Measurements from ENCODE around the gene RNU6-8.
A peak's percentile ranks its signal among the peaks of the same experiment; 100 is the strongest.

The RNU6-8 gene

DNA sequence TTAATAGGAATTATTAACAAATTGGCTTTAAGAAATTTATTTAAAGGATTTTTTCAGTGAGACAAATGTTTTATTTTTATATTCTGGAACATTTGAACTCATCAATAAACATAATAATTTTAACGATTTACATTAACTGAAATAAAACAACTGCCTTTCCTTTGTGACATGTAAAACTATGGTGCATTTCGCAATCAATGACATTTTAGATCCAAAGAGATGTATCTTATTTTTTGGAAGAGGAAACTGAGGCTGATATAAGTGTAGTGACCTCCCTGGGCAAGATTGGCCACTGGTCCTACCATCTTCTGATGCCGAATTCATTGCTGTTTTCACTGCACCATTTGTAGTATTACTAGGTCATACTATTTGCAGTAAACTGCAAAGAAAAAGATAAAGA lies 2.5 kb upstream of the RNU6-8 start:
- no peak for DNase-seq (ENCODE audit: low spot score)

DNA sequence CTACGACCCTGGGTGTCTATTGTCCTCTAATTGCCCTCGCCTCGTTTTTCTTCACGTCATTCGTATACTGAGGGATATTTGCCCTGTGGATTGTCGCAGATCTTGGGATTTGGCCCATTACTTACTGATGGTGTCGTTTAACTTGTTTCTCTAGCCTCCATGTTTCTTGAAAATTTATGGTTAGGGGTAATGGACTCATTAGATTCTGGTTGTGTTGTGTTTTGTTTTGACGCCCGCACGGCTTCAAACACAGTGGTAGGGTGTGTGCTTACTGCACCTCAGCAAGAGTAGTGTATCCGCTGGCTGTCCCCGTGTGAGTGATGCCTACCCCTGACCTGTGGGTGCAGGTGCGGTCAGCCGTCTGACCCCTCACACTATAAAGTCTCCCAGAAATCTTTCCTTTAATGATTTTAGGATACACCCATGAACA lies 874 bp upstream of the RNU6-8 start:
- DNase-seq (ENCODE audit: low spot score) = no peak

DNA sequence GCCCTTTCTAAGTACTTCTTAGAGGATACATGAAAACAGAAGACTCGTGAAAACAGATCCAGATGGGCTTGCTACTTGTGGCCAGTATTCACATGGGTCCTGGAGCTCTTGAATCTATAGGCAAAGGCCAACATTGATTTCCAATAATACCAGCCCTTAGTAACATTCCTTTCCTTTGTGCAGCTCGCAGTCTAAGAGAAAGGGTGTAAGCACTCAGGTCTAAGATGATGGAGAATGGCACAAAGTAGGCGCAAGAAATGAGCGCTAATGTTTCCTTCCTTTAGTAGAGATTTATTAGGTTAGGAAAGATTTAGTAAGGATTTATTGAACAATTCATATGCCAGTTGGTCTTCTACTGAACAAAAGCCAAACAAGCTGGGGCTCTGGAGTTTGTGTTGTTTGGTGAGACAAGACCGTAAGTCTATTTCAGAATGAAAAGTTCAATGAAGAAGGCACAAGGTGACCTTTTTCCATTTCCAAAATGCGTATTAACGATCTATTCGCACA lies 525 bp downstream of the RNU6-8 start:
- no peak for DNase-seq (ENCODE audit: low spot score)

DNA sequence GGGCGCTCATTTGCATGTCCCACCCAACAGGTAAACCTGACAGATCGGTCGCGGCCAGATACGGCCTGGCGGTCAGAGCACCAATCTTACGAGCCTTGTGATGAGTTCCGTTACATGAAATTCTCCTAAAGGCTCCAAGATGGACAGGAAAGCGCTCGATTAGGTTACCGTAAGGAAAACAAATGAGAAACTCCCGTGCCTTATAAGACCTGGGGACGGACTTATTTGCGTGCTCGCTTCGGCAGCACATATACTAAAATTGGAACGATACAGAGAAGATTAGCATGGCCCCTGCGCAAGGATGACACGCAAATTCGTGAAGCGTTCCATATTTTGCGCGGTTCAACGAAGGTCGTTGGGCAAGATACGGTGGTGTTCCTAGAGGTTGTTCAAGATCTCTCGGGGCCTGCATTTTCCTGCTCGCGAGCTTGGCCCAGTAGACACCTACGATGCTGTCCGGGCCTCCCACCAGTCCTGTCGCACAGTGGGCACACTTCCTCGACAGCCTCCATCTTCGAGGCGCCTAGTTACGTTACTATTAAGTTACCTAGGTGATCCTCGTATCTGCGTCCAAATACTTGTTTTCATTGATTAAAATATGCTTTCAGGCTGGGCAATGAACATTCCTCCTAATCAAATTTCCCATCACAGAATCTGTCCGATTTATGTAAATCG lies 1.1 kb downstream of the RNU6-8 start, which contains the start of gene RNU6-7:
RNU6-7 (plus strand) TSS at position 230 of the 675 bp plus-strand sequence.
- peak; percentile 45 for DNase-seq (ENCODE audit: low spot score)

DNA sequence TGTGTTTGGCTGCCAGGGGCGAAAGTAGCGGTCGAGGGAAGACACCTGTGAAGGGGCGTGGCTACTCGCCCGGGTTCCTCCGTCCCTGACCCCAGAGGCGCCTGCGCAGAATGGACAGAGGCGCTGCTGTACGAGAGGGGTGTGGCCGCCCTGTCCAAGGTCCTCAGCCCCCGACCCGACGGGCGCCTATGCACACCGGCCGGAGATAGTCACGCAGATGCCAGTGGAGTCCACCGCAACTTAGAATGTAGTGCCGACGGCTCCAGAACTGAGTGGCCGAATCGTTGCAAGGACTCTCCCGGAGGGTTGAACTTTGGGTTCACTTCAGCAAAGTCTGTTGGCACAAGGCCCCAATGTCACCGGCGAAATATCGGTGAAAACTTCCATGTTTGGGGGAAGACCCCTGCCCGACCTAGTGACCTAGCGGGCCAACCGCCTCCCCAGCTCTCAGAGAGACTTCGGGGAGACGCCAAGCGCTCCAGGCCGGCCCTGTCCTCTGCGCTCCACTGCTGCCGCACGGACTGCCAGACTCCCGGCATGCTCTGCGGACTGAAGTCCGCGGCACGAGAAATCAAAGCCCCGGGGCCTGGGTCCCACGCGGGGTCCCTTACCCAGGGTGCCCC lies 1.8 kb downstream of the RNU6-8 start:
- peak; percentile 91 for DNase-seq (ENCODE audit: low spot score)

DNA sequence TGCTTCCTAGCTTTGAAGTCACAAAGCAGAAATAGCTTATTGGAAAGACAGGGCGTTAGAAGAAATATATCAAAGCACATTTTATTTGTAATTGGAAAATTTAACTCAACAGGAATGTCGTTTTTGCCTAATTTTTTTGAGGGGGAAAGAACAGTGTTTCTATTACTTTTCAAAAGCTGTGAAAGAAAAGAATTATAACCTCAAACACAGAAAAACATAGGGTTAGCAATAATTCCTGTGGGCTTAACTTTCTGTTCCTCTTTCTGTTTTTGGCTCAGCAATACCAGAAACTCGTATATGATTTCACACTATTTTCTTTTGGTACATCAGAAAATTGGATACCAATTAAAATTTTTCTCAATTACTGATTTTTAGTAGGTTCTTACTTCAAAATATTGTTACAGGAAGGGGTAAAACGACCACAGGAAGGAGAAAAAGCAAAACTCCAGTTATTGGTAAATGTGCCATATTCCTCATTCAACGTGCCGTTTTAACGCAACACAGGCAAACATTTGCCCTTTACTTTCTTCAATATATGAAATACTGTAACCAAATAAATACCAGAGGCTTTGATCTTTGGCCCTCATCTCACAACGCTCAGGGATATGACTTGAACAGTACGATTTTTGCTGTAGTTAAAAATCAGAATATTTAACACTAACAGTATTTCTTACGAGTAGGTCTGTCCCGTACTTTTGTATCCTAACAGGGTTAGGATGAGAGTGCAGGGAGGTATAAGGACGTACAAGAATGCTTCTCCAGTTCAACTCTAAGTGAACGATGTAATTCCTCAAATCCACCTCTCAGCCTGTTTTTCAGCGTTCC lies 2.5 kb downstream of the RNU6-8 start:
- DNase-seq (ENCODE audit: low spot score) = no peak

DNA sequence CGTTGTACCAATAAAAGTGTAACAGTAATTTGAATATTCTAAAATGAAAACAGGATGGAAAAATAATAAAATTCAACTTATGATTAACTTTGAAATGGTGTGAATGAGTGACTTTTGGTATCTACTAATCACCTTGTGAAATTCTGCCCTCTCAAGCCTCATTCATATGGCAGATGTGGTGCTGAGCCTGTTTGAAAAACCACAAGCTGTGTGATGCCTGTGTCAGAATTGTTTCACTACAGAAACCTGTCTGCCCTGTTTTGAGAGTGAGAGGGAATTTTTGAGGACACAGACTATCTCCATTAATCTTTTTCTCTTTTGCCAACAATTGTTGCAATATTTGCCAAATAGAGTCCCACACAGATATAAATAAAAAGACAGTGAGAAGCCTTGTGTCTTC lies 5.2 kb downstream of the RNU6-8 start:
- DNase-seq (ENCODE audit: low spot score) = no peak

DNA sequence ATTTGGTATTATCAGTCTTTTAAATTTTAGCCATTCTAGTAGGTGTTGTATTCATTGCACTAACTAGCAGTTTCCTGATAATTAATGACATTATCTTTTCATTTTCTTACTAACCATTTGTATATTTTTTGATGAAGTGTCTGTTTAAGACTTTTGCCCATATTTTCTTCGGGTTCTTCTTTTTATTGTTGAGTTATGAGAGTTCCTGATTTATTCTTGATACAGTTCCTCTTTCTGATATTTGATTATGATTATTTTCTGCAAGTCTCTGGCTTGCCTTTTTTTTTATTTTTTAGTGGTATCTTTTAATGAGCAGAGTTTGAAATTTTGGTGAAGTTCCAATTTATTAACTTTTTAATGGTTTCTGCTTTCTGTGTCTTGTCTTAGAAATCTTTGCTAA lies 7.4 kb downstream of the RNU6-8 start:
- no peak for DNase-seq (ENCODE audit: low spot score)

DNA sequence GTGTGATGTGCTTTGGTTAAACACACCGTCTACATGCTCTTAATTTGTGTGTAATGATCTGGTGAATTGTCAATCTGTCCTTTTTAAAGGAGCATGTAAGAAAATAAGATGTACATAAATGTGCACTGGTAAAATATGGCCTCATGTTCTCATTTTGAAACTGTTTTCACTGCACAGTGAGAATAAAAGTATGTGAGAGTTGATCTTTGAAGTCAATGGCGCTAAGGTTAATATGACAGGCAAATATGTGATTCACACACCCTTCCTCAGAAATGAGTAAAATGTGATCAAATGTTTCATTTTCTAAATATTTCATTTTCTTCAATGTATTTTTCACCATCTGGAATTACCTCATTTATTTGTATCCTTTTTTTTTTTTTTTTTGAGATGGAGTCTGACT lies 9.5 kb downstream of the RNU6-8 start:
- DNase-seq (ENCODE audit: low spot score) = no peak

DNA sequence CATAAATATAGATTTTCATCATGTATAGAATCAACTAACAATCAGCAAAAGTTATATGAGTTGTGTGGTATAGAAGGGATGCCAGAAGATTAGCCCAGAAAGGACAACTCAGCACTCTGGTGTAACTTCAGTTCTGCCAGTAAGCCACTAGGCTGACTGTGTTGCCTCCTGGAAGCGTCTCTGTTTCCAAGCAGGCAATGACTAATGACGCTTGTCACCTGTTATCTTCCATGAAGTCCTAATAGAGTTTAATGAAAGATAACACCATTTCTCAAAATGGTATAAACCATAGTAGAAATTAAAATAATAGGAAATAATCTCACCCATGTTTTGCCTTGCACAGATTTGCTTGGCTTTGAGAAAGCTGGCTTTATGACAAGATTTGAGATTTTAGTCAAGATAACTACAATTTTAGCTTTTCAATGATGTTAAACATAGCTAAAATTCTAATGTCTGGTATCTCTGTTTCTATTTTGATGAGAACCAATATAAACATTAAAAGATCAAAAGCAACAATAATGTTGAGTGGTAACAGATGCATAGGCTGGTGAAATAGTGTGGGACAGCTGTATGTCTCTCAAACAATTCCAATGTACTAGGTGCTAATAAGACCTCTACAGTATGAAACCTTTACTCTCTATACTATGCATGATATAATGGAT lies 10.2 kb downstream of the RNU6-8 start:
- DNase-seq (ENCODE audit: low spot score) = no peak

DNA sequence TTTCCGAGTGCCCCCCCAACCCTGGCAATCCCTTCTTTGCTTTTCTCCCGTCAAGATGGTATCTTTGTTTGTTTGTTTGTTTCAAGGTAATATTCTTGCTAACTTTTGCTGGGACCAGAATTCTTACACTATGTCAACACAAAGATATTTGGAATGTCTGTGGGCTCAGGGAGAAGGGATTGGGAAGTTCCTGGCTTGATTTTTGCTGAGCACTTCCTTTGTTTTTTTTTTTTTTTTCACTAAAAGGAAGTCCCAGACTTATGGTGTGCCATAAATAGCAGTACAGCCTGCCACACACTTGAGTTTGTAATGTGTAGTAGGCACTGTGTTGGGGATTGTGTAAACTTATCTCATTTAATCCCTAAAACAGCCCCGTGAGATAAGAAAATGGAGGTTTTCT lies 12.4 kb downstream of the RNU6-8 start:
- no peak for DNase-seq (ENCODE audit: low spot score)

DNA sequence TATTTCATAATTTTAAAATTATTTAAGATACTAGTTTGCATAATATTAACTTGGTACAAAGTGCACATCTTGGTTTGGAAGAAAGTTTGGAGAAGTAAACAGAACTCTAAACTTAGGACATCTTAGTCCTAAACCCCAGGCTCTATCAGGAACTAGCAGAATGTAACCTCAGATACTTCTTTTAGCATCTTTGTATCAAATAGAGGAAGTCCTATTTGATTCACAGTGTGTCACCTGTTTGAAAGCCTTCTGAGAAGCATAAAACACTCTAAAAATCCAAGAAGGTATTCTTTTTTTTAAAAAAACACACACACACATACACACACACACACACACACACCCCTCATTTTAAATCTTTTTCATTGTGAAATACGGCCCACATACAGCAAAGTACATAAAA lies 13.3 kb downstream of the RNU6-8 start:
- no peak for DNase-seq (ENCODE audit: low spot score)

DNA sequence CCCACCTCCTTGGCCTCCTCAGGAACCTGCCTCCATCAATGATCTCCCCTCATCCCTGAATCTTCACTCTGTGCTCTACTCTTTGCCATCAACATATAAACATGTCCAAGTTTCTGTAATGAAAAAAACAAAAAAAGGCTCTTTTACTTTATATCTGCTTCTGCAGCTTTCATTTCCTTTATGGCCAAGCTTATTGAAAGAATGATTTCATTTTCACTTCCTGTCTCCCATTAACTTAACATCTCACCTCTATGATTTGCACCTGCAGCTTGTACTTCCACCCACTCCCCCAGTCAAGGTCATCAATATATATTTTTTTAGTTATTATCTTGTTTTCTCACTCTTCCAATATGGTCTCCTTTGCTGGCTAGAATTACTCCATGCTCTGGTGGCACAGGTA lies 16.8 kb downstream of the RNU6-8 start:
- no peak for DNase-seq (ENCODE audit: low spot score)

DNA sequence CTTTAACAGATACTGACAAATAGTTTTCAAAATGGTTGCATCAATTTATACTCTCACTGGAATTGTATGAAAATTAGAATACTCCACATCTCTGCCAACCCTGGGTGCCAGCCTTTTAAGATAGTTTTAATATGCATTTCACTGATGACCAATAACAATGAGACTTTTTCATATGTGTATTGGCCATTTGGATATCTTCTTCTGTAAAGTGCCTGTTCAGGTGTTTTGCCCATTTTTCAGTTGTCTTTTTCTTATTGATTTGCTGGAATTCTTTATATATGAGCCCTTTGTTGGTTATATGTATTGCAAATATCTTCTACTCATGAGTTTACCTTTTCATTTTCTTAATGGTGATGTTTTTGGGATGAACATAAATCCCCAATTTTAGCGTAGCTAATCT lies 18.0 kb downstream of the RNU6-8 start:
- DNase-seq (ENCODE audit: low spot score) = no peak

DNA sequence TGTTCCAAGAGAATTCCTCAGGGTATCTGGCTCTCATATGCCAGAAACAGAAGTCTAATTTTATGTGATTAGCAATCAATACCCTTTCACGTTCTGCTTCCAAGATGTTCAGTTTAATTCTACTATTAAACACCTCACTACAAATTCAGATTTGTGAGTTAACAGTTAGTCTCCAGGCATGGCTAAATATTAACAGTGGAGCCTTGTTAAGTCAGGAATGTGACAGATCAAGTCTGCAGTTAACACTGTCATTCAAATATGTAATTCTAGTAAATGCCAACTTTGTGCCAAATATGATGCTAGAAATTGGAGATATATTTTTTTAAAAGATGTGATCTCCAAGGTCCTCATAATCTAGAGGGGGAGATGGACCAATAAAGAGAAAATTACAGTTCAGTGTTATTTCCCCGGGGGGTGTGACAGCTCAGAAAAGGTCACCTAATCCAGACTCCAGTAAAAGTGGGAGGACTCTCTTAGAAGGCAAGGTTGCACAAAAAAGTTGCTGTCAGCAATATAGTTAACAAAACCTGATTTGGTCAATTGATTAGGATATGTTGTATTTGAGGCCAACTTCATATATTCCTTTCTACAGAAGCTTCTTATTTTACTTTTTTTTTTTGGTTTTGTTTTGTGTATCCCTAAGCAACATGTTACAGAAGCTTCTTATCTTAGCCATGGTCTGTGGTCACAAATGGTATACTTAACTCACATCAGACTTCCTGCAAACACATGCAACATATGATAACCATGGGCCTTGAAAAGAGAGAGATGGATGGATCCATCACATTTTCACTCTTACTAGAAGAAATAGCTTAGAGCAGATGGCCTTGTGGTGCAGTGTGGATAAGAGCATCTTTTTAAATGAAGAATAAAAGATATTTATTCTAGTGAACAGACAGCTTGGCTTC lies 19.7 kb downstream of the RNU6-8 start:
- DNase-seq (ENCODE audit: low spot score) = no peak

DNA sequence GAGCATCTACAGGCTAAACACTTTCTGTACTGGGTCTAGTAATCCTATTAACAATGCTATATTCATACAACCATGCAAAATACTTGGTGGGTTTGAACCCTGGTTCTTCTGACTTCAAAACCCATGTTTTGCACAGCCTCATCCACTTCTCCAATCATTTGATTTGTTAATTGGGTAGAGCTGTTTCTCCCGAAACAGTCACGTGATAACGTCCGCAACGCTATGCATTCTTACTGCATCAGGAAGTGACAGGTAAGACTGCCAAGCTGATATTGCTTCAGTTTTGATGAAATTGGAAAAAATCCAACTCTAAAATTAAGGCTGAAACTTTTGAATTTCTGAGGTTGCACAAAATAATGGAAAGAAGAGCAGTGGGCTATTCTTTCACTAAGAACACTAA lies 31.6 kb downstream of the RNU6-8 start:
- DNase-seq (ENCODE audit: low spot score) = no peak

DNA sequence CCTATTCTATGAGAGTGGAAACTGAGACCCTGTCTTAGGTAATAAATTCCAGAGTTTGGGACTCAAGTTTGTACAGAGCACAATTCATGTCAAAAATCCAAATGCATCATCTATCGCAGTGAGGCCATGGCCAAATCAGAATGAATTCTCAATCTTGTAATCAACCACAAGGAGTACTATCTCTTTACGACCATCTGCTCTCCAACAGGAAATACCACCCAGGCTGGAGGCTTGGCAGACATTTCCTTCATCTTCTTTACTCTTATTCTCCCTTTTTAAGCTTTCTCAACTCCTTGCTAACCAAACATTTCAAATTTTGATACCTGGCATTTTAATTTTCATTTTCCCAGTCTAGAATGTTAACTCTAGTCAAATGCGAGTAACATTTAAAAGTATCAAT lies 33.9 kb downstream of the RNU6-8 start:
- no peak for DNase-seq (ENCODE audit: low spot score)

DNA sequence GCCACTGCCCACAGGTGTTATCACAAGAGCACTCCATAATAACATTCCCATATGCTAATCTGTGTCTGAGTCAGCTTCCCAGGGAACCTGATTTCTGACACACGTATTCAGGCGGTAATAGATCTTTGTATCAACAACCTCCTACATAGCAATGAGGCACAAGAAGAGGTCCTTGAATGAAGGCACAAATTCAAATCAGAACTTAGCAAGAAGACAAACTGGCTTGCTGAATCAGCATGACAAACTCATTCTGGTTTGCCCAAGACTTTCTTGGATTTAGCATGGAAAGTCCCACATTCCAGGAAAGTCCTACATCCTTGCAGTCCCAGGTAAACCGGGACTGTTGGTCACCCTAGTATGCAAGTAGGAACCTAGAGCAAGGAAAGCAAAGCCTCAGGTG lies 35.2 kb downstream of the RNU6-8 start:
- no peak for DNase-seq (ENCODE audit: low spot score)

DNA sequence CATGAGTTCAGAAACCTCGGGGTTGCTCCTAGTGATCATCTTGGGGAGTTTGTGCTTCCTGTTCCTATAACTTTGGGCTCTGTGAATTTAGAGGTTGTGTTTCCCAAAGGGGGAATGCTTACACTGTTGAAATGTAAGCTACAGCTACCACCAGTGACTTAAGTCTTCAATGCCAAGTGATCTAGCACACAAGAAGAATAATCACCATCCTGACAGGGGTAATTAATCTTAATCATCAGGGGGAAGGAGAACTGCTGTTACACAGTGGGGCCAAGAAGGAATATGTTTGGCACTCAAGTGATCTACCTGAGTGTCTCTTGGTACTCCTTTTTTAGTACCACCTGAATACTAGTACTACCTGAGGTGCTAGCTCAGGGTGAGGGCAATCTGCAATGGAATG lies 36.1 kb downstream of the RNU6-8 start:
- DNase-seq (ENCODE audit: low spot score) = no peak

DNA sequence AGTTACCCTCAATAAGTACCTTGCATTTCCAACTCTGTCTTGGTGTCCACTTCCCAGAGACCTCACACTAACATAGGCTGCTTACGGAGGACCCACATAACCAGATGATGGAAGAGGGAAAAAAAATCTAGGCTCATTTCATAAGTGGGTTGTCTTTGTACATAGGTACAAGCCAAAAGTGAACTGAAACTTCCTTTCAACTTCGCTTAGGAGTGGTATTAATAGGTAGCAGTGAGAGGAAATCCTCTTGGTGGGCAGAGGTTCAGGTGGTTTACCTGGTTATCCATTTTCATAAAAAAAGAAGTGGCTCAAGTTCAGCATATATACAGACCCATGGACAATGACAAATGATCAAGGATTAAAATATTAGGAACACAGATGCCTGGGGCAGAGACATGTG lies 37.0 kb downstream of the RNU6-8 start:
- no peak for DNase-seq (ENCODE audit: low spot score)
